GM12878 (cell line): Measurements from ENCODE around the gene ZNF501. TPM values are rescaled to one million over a fixed set of nuclear protein-coding genes. Genes with fewer than 3 reads are reported as not detected.

Experiments used
- ATF7 ChIP-seq: fragments of 450-650 bp; IDR thresholded peaks from 2 replicates; pipeline ENCODE4 v1.6.1; 2016; ENCODE audit warnings: low read depth, mild to moderate bottlenecking
- CEBPB ChIP-seq, 2 experiments: fragments of 150-350 bp in 1 of 2; IDR thresholded peaks; 2 replicates each; pipeline ENCODE4 v1.6.1; 2012 to 2014; ENCODE audit warnings: low read depth in 2 of 2, low read length in 2 of 2, borderline replicate concordance in 1 of 2, inconsistent platforms in 1 of 2
- CHD4 ChIP-seq: fragments of 200-600 bp; sonication (generic); IDR thresholded peaks from 2 replicates; pipeline ENCODE4 v1.6.1; 2016; ENCODE audit warnings: mild to moderate bottlenecking
- DPF2 ChIP-seq: fragments of 450-650 bp; IDR thresholded peaks from 2 replicates; pipeline ENCODE4 v1.6.1; 2017; ENCODE audit warnings: mild to moderate bottlenecking
- HDGF ChIP-seq: fragments of 450-650 bp; IDR thresholded peaks from 2 replicates; pipeline ENCODE4 v1.6.1; 2016; ENCODE audit warnings: antibody characterized with exemption
- LARP7 ChIP-seq: fragments of 450-650 bp; IDR thresholded peaks from 2 replicates; pipeline ENCODE4 v1.6.1; 2017; ENCODE audit warnings: mild to moderate bottlenecking
- MEF2A ChIP-seq: IDR thresholded peaks from 2 replicates; pipeline ENCODE4 v1.6.1; 2011; ENCODE audit warnings: low read depth, mild to moderate bottlenecking, low read length, moderate library complexity; ENCODE audit not compliant: insufficient read depth
- MXI1 ChIP-seq: fragments of 150-350 bp; IDR thresholded peaks from 2 replicates; pipeline ENCODE4 v1.6.1; 2011; ENCODE audit warnings: low read depth, mild to moderate bottlenecking, inconsistent platforms, low read length, improper control_type of control experiment
- MYB ChIP-seq: fragments of 150-350 bp; IDR thresholded peaks from 2 replicates; pipeline ENCODE4 v1.6.1; 2014; ENCODE audit warnings: mild to moderate bottlenecking, low read depth, low read length, borderline replicate concordance
- MYC ChIP-seq: IDR thresholded peaks from 2 replicates; pipeline ENCODE4 v1.6.1; 2011; ENCODE audit warnings: mild to moderate bottlenecking, low read length, moderate library complexity, inconsistent platforms; ENCODE audit not compliant: insufficient read depth, insufficient replicate concordance, insufficient read length, severe bottlenecking
- NFIC ChIP-seq: IDR thresholded peaks from 2 replicates; pipeline ENCODE4 v1.6.1; 2012; ENCODE audit warnings: low read depth, mild to moderate bottlenecking, inconsistent platforms, low read length, moderate library complexity
- NRF1 ChIP-seq: conservative IDR thresholded peaks from 2 replicates; pipeline ENCODE4 v1.6.1; 2011; ENCODE audit warnings: mild to moderate bottlenecking, low read depth, low read length, improper control_type of control experiment
- RB1 ChIP-seq: fragments of 450-650 bp; formaldehyde crosslinking; IDR thresholded peaks from 2 replicates; pipeline ENCODE4 v1.6.1; 2017; ENCODE audit warnings: mild to moderate bottlenecking, borderline replicate concordance
- RBBP5 ChIP-seq: fragments of 200-600 bp; sonication (generic); conservative IDR thresholded peaks from 2 replicates; pipeline ENCODE4 v1.6.1; 2016
- SIX5 ChIP-seq: IDR thresholded peaks from 2 replicates; pipeline ENCODE4 v1.6.1; 2011; ENCODE audit warnings: mild to moderate bottlenecking, low read depth, low read length, moderate library complexity; ENCODE audit not compliant: severe bottlenecking
- SMAD5 ChIP-seq: IDR thresholded peaks from 2 replicates; pipeline ENCODE4 v1.6.1; 2016; ENCODE audit warnings: antibody characterized with exemption, low read depth
- STAT1 ChIP-seq: fragments of 450-650 bp; conservative IDR thresholded peaks from 2 replicates; pipeline ENCODE4 v1.6.1; 2014; ENCODE audit warnings: antibody characterized with exemption, mild to moderate bottlenecking
- SUPT20H ChIP-seq: IDR thresholded peaks from 2 replicates; pipeline ENCODE4 v1.6.1; 2011; ENCODE audit warnings: low read depth, mild to moderate bottlenecking, low read length, moderate library complexity, borderline replicate concordance; ENCODE audit not compliant: control insufficient read depth
- TARDBP ChIP-seq: IDR thresholded peaks from 2 replicates; pipeline ENCODE4 v1.6.1; 2016; ENCODE audit warnings: borderline replicate concordance
- TCF3 ChIP-seq: IDR thresholded peaks from 2 replicates; pipeline ENCODE4 v1.6.1; 2012; ENCODE audit warnings: low read depth, mild to moderate bottlenecking, low read length, borderline replicate concordance; ENCODE audit not compliant: insufficient read depth
- ZZZ3 ChIP-seq: IDR thresholded peaks from 2 replicates; pipeline ENCODE4 v1.6.1; 2011; ENCODE audit warnings: low read depth; ENCODE audit not compliant: control insufficient read depth, insufficient read length
- polyA plus RNA-seq, 11 experiments: library from polyadenylated mRNA; depleted of rRNA in 4 of 11; unstranded in 6 of 11; stranded (reverse) in 5 of 11; fragments of >200 nt; fragmentation: Nextera tagmentation in 4 of 11; fragmentation: Illumina TruSeq in 1 of 11; extraction: Ambion mirVana in 4 of 11; extraction: Trizol in 1 of 11; gene quantifications; 1 replicate in 1 of 11; 2 replicates in 10 of 11; pipeline versions ENCODE4 v1.2.1 to v1.2.3, GENCODE V29; 2011 to 2016; ENCODE audit warnings: inconsistent platforms in 2 of 11, missing spikeins in 2 of 11, low read depth in 1 of 11
- total RNA-seq, 4 experiments: library from RNA; depleted of rRNA in 3 of 4; stranded (reverse); fragments of >200 nt in 3 of 4; fragmentation: Illumina TruSeq in 1 of 4; extraction: Trizol in 1 of 4; gene quantifications; 2 replicates each; pipeline versions ENCODE4 v1.2.1 to v1.2.3, GENCODE V29; 2013 to 2021
- TF ChIP-seq, protein P1 (sequence below): IDR thresholded peaks from 2 replicates; pipeline ENCODE4 v1.6.1; 2012; ENCODE audit warnings: low read depth, low read length, improper control_type of control experiment
- TF ChIP-seq, protein P2 (sequence below): fragments of 450-650 bp; formaldehyde crosslinking; IDR thresholded peaks from 2 replicates; pipeline ENCODE4 v1.4.0; 2022; ENCODE audit warnings: mild to moderate bottlenecking, moderate library complexity
- TF ChIP-seq, protein P3 (sequence below): IDR thresholded peaks from 2 replicates; pipeline ENCODE4 v1.6.1; 2011; ENCODE audit warnings: mild to moderate bottlenecking, low read depth, low read length, moderate library complexity; ENCODE audit not compliant: insufficient replicate concordance

Gene ZNF501
- total and polyA plus RNA-seq, 10 of the 15 experiments (the other 5 are each of a cell fraction or from before 2014, with no cell fraction given): 0.35 to 3.8 (median 1.7) TPM

DNA sequence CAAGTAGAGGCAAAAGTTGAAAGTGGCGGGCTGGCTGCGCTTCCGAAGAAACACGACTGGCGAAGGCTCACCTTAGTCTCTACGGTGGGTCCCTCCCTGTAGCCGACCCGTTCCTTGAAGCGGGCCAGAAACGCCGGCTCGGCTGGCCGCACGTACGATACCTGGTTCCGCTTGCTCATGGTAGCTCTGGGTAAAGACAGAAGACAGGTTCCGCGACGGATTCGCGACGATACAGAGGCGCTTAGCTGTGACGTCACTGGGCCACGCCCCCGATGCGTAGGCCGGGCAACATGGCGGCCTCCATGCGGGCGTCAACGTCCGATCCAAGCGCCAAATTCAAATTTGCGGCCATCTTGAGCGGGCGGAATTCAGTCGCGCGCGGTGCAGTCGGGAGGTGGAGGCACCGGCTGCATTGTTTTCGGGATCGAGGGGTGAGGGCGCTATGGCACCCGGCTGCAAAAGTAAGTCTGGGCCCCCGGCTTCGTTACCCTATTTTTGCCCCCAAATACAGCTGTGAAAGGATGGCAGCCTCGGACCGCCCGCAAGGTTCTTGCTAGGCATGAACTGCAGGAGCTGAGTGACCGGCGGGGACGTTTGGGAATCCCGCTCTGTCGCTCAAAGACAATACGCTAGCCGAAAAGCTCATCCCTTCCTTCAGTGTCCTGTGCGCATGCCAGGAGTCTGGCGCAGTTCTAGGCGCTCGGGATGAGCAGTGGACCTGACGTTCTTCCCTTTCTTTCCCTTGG lies 32.2 kb downstream of the ZNF501 start, which contains the start of the genes KIAA1143 and KIF15 (continued):
- TF ChIP-seq ZZZ3: no peak
- TF ChIP-seq, protein P1, sequence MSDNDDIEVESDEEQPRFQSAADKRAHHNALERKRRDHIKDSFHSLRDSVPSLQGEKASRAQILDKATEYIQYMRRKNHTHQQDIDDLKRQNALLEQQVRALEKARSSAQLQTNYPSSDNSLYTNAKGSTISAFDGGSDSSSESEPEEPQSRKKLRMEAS: peak; percentile 90
- TF ChIP-seq TCF3: 0 out of 2 replicates have a peak, but pooled peaks have one; percentile 12
- peak; percentile 95 for TF ChIP-seq MXI1
- TF ChIP-seq LARP7: no peak
- TF ChIP-seq RBBP5: no peak
- no peak for TF ChIP-seq SUPT20H
- no peak for TF ChIP-seq MYB
- TF ChIP-seq, protein P2, sequence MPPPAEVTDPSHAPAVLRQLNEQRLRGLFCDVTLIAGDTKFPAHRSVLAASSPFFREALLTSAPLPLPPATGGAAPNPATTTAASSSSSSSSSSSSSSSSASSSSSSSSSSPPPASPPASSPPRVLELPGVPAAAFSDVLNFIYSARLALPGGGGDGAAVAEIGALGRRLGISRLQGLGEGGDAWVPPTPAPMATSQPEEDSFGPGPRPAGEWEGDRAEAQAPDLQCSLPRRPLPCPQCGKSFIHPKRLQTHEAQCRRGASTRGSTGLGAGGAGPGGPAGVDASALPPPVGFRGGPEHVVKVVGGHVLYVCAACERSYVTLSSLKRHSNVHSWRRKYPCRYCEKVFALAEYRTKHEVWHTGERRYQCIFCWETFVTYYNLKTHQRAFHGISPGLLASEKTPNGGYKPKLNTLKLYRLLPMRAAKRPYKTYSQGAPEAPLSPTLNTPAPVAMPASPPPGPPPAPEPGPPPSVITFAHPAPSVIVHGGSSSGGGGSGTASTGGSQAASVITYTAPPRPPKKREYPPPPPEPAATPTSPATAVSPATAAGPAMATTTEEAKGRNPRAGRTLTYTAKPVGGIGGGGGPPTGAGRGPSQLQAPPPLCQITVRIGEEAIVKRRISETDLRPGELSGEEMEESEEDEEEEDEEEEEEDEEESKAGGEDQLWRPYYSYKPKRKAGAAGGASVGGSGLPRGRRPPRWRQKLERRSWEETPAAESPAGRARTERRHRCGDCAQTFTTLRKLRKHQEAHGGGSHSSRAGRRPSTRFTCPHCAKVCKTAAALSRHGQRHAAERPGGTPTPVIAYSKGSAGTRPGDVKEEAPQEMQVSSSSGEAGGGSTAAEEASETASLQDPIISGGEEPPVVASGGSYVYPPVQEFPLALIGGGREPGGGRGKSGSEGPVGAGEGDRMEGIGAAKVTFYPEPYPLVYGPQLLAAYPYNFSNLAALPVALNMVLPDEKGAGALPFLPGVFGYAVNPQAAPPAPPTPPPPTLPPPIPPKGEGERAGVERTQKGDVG (CRISPR knock-in tag): no peak
- no peak for TF ChIP-seq MYC
- peak; percentile 96 for TF ChIP-seq ATF7
- TF ChIP-seq RB1: peak; percentile 91; the same call in 1 of the 2 replicates
- no peak for TF ChIP-seq NRF1
- TF ChIP-seq MEF2A: 0 out of 2 replicates have a peak, but pooled peaks have one; percentile 58
- TF ChIP-seq CHD4: no peak
- TF ChIP-seq, protein P3, sequence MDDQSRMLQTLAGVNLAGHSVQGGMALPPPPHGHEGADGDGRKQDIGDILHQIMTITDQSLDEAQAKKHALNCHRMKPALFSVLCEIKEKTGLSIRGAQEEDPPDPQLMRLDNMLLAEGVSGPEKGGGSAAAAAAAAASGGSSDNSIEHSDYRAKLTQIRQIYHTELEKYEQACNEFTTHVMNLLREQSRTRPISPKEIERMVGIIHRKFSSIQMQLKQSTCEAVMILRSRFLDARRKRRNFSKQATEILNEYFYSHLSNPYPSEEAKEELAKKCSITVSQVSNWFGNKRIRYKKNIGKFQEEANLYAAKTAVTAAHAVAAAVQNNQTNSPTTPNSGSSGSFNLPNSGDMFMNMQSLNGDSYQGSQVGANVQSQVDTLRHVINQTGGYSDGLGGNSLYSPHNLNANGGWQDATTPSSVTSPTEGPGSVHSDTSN: no peak
- no peak for TF ChIP-seq CEBPB (IDR thresholded peaks at IDR 0.05; ENCODE audit: borderline replicate concordance in 1 of 2, low read depth in 2 of 2, low read length in 2 of 2)
- peak; percentile 41; the same call in 1 of the 2 replicates for TF ChIP-seq STAT1
- TF ChIP-seq DPF2: 0 out of 2 replicates have a peak, but pooled peaks have one; percentile 50
- peak; percentile 64; the same call in 1 of the 2 replicates for TF ChIP-seq TARDBP
- no peak; the same call in 1 of the 2 replicates for TF ChIP-seq NFIC
- TF ChIP-seq SMAD5: no peak
- TF ChIP-seq HDGF: no peak
- TF ChIP-seq SIX5: peak; percentile 79
